OCI-LY3 (cell line): ENCODE results near the gene ADPRS.

Experiments
- CTCF ChIP-seq: fragments of 200-600, 300-600 bp; sonication (generic); IDR thresholded peaks from 2 replicates; pipeline ENCODE4 v1.5.1; 2014; ENCODE audit warnings: antibody characterized with exemption, low read length, low read depth
- EZH2phosphoT487 ChIP-seq: fragments of 200-600 bp; shearing (Covaris generic); IDR thresholded peaks from 2 replicates; pipeline ENCODE4 v1.6.1; 2018; ENCODE audit warnings: antibody characterized with exemption, mixed run types, low read depth

DNA sequence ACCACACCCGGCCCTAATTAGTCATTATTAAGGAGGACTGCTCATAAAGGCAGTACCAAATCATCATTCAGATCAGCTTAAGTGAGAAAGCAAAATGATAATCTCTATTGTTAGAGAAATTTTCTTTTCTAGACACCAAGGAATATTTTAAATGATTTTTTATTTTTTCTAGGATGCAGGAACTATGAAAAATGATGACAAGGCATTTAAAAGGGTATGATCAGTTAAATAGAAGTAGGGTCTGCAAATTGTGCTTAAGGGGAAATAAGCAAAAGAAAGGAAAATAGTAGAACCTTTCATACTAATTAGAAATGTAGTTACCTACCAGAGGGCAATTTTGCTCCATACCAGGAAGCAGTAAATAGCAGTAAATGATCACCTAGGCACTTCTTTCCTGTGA, 26.4 kb upstream of the ADPRS start:
- TF ChIP-seq CTCF (no peak), EZH2phosphoT487 (no peak)
